ENCODE data around the gene CIZ1.

- TF ChIP-seq, protein P1, sequence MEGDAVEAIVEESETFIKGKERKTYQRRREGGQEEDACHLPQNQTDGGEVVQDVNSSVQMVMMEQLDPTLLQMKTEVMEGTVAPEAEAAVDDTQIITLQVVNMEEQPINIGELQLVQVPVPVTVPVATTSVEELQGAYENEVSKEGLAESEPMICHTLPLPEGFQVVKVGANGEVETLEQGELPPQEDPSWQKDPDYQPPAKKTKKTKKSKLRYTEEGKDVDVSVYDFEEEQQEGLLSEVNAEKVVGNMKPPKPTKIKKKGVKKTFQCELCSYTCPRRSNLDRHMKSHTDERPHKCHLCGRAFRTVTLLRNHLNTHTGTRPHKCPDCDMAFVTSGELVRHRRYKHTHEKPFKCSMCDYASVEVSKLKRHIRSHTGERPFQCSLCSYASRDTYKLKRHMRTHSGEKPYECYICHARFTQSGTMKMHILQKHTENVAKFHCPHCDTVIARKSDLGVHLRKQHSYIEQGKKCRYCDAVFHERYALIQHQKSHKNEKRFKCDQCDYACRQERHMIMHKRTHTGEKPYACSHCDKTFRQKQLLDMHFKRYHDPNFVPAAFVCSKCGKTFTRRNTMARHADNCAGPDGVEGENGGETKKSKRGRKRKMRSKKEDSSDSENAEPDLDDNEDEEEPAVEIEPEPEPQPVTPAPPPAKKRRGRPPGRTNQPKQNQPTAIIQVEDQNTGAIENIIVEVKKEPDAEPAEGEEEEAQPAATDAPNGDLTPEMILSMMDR (CRISPR knock-in tag; IDR thresholded peaks at IDR 0.05): no peak
- TF ChIP-seq ZNF362 (CRISPR knock-in tag; IDR thresholded peaks at IDR 0.05; ENCODE audit: borderline replicate concordance): no peak
- TF ChIP-seq ATF7 (IDR thresholded peaks at IDR 0.05): no peak
- TF ChIP-seq ATF7 (CRISPR knock-in tag; IDR thresholded peaks at IDR 0.05): no peak
- TF ChIP-seq ZNF75D (CRISPR knock-in tag; IDR thresholded peaks at IDR 0.05; ENCODE audit: borderline replicate concordance): no peak
- TF ChIP-seq, protein P2, sequence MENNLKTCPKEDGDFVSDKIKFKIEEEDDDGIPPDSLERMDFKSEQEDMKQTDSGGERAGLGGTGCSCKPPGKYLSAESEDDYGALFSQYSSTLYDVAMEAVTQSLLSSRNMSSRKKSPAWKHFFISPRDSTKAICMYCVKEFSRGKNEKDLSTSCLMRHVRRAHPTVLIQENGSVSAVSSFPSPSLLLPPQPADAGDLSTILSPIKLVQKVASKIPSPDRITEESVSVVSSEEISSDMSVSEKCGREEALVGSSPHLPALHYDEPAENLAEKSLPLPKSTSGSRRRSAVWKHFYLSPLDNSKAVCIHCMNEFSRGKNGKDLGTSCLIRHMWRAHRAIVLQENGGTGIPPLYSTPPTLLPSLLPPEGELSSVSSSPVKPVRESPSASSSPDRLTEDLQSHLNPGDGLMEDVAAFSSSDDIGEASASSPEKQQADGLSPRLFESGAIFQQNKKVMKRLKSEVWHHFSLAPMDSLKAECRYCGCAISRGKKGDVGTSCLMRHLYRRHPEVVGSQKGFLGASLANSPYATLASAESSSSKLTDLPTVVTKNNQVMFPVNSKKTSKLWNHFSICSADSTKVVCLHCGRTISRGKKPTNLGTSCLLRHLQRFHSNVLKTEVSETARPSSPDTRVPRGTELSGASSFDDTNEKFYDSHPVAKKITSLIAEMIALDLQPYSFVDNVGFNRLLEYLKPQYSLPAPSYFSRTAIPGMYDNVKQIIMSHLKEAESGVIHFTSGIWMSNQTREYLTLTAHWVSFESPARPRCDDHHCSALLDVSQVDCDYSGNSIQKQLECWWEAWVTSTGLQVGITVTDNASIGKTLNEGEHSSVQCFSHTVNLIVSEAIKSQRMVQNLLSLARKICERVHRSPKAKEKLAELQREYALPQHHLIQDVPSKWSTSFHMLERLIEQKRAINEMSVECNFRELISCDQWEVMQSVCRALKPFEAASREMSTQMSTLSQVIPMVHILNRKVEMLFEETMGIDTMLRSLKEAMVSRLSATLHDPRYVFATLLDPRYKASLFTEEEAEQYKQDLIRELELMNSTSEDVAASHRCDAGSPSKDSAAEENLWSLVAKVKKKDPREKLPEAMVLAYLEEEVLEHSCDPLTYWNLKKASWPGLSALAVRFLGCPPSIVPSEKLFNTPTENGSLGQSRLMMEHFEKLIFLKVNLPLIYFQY (CRISPR knock-in tag; IDR thresholded peaks at IDR 0.05; ENCODE audit: borderline replicate concordance): no peak
- no peak for TF ChIP-seq EP300 (IDR thresholded peaks at IDR 0.05; ENCODE audit: low read depth in 2 of 2, low read length in 2 of 2)
- TF ChIP-seq EP300 (CRISPR knock-in tag; IDR thresholded peaks at IDR 0.05; ENCODE audit: borderline replicate concordance): no peak
- no peak for TF ChIP-seq IKZF1 (IDR thresholded peaks at IDR 0.05)
- TF ChIP-seq SP4 (CRISPR knock-in tag; IDR thresholded peaks at IDR 0.05): no peak
- TF ChIP-seq, protein P3, sequence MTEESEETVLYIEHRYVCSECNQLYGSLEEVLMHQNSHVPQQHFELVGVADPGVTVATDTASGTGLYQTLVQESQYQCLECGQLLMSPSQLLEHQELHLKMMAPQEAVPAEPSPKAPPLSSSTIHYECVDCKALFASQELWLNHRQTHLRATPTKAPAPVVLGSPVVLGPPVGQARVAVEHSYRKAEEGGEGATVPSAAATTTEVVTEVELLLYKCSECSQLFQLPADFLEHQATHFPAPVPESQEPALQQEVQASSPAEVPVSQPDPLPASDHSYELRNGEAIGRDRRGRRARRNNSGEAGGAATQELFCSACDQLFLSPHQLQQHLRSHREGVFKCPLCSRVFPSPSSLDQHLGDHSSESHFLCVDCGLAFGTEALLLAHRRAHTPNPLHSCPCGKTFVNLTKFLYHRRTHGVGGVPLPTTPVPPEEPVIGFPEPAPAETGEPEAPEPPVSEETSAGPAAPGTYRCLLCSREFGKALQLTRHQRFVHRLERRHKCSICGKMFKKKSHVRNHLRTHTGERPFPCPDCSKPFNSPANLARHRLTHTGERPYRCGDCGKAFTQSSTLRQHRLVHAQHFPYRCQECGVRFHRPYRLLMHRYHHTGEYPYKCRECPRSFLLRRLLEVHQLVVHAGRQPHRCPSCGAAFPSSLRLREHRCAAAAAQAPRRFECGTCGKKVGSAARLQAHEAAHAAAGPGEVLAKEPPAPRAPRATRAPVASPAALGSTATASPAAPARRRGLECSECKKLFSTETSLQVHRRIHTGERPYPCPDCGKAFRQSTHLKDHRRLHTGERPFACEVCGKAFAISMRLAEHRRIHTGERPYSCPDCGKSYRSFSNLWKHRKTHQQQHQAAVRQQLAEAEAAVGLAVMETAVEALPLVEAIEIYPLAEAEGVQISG (CRISPR knock-in tag; IDR thresholded peaks at IDR 0.05): no peak
- TF ChIP-seq TCF12 (IDR thresholded peaks at IDR 0.05): no peak
- TF ChIP-seq TCF12 (CRISPR knock-in tag; IDR thresholded peaks at IDR 0.05): no peak
- TF ChIP-seq BCL6 (CRISPR knock-in tag; IDR thresholded peaks at IDR 0.05): no peak
- no peak for TF ChIP-seq SMAD1 (CRISPR knock-in tag; IDR thresholded peaks at IDR 0.05; ENCODE audit: borderline replicate concordance, low read depth)
- TF ChIP-seq, protein P4, sequence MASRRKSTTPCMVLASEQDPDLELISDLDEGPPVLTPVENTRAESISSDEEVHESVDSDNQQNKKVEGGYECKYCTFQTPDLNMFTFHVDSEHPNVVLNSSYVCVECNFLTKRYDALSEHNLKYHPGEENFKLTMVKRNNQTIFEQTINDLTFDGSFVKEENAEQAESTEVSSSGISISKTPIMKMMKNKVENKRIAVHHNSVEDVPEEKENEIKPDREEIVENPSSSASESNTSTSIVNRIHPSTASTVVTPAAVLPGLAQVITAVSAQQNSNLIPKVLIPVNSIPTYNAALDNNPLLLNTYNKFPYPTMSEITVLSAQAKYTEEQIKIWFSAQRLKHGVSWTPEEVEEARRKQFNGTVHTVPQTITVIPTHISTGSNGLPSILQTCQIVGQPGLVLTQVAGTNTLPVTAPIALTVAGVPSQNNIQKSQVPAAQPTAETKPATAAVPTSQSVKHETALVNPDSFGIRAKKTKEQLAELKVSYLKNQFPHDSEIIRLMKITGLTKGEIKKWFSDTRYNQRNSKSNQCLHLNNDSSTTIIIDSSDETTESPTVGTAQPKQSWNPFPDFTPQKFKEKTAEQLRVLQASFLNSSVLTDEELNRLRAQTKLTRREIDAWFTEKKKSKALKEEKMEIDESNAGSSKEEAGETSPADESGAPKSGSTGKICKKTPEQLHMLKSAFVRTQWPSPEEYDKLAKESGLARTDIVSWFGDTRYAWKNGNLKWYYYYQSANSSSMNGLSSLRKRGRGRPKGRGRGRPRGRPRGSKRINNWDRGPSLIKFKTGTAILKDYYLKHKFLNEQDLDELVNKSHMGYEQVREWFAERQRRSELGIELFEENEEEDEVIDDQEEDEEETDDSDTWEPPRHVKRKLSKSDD (CRISPR knock-in tag; IDR thresholded peaks at IDR 0.05; ENCODE audit: low read depth): no peak
- TF ChIP-seq PPARG (CRISPR knock-in tag; conservative IDR thresholded peaks at IDR 0.05): no peak
Observed at GRCh38 chr9:128118971-128119665, 72.3 kb downstream of the CIZ1 start.

Measured in HepG2 (cell line).